NCI-H2107 treated with DMSO at 0.1 percent for 48 hours (cell line): ENCODE measurements around the gene MMP27.
"Not testable (repeated sequence)": the region's sequence is repeated elsewhere in the genome, so short reads cannot be mapped to it uniquely, and the experiment has no call there.

Source experiments
- DNase-seq: peaks from one replicate; lab custom pipeline; 2025; ENCODE audit not compliant: unreplicated experiment; lab: John Stamatoyannopoulos, UW

MMP27 gene, protein sequence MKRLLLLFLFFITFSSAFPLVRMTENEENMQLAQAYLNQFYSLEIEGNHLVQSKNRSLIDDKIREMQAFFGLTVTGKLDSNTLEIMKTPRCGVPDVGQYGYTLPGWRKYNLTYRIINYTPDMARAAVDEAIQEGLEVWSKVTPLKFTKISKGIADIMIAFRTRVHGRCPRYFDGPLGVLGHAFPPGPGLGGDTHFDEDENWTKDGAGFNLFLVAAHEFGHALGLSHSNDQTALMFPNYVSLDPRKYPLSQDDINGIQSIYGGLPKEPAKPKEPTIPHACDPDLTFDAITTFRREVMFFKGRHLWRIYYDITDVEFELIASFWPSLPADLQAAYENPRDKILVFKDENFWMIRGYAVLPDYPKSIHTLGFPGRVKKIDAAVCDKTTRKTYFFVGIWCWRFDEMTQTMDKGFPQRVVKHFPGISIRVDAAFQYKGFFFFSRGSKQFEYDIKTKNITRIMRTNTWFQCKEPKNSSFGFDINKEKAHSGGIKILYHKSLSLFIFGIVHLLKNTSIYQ

DNA sequence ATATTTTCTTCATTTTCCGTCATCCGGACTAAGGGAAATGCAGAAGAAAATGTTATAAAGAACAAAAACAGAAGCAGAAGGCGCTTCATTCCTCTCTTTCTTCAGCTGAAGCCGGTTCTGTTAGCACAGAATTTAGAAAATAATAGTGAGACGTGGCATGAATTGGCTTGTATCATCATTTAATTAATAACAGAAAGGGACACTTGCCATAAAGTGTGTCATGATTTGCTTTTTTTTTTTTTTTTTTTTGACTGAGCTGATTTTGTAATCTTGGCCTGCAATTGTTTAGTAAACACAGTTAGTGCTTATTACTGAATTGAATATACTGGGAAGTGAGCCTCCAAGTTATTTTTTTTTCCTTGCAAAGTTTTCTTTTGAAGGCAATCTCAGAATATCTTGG, at the start of gene MMP27:
MMP27 (minus strand) TSS at position 144 of the 400 bp plus-strand sequence; CDS start at position 89, 55 bp downstream.
- no peak for DNase-seq

- no peak for DNase-seq
These were observed 47.7 kb upstream of the MMP27 start for GRCh38 chr11:102753267-102753666.

DNA sequence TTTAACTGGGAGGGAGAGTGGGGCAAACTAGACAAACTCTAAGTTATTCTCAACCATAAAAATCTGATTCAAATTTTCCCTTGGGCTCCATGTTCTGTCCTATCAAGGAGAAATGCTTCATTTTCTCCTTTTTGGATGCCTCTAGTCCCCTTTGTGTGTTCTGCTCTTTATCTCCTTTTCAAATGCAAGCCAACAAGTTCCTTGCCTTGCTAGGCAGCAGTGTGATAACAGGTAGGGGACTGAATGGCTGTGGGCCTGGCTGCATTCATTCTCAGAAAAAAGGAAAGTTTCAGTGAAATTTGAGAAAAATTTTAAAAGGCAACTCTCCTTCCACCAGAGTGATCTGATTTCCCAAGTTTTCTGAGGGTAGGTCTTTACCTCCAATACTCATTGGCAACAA, 46.1 kb upstream of the MMP27 start:
- DNase-seq: no peak

DNA sequence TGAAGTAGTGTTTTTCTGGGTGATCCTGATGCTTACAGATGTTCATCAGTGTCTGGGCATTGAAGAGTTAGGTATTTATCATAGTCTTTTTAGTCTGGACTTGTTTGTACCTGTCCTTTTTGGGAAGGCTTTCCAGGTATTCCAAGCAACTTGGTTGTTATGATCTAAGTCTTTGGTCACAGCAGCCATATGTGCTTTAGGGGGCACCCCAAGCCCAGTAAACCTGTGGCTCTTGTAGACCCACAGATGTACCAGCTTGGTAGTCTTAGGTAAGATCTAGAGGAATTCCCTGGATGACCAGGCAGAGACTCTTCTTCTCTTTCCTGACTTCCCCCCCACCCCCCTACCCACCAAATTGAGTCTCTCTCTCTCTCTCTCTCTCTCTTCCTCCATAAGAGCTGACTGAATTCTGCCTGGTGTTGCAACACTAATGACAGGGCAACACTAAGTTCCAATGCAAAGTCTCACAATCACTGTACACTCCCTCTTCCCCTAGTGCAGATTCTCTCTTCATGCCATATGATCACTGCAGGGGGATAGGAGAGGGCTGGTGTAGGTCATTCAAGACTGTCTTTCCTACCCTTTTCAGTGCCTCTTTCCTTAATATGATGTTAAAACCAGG, 43.6 kb upstream of the MMP27 start:
- no peak for DNase-seq

DNA sequence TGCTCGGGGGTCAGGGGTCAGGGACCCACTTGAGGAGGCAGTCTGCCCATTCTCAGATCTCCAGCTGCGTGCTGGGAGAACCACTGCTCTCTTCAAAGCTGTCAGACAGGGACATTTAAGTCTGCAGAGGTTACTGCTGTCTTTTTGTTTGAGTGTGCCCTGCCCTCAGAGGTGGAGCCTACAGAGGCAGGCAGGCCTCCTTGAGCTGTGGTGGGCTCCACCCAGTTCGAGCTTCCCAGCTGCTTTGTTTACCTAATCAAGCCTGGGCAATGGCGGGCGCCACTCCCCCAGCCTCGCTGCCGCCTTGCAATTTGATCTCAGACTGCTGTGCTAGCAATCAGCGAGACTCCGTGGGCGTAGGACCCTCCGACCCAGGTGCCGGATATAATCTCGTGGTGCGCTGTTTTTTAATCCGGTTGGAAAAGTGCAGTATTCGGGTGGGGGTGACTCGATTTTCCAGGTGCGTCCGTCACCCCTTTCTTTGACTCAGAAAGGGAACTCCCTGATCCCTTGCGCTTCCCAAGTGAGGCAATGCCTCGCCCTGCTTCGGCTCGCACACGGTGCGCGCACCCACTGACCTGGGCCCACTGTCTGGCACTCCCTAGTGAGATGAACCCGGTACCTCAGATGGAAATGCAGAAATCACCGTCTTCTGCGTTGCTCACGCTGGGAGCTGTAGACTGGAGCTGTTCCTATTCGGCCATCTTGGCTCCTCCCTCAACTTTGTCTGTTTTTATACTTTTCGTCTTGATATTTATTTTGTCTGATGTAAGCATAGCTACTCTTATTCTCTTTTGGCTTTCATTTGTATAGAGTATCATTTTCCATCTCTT, 41.4 kb upstream of the MMP27 start:
- DNase-seq: not testable (repeated sequence)

GRCh38 chr11:102734650-102735049, 29.1 kb upstream of the MMP27 start:
- DNase-seq: no peak

GRCh38 chr11:102733232-102733875, 27.8 kb upstream of the MMP27 start:
- peak; percentile 17 for DNase-seq

- not testable (repeated sequence) for DNase-seq
These were observed 25.4 kb upstream of the MMP27 start for GRCh38 chr11:102730944-102731343.

DNA sequence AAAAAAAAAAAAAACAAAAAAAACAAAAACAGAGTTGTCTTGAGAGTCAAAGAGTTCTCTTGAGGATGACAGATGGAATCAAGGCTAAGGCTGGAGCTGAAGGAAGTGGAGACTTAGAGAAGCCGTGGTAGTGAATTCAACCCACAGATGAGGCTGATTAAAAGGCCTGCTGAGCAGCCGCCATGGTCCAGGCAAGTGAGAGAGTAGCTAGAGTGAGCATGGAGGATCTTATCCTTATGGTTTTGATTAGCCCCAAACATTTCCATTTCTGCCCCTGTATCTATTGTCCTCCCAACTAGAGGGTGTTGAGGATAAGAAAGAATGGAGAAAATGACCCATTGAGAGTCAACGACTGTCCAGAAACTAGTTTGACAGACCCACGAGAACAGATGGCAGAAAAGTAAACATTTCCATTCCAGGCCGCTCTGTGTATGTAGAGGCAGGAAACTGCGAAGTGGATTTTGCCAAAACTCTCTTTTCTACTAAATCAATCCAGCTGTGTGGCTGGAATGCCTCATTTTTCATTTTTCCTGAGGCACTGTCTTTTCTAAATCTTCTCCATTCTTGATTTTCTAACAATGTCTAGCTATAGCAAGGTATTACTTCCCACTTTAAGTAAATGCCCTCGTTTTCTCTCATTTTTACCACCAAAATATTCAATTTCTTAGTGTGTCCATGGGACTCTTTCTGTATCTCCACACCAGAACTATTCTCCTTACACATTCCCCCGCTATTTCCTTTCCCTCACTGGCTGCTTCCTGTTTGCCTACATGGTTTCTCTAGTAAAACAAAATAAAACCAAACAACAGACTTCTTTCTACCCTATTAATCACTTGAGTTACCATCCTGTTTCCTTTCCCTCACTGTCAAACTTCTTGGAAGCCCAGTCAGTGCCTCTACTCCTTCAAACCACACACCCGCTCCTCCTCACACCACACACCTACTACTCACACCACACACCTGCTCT, 24.6 kb upstream of the MMP27 start:
- DNase-seq: no peak

DNA sequence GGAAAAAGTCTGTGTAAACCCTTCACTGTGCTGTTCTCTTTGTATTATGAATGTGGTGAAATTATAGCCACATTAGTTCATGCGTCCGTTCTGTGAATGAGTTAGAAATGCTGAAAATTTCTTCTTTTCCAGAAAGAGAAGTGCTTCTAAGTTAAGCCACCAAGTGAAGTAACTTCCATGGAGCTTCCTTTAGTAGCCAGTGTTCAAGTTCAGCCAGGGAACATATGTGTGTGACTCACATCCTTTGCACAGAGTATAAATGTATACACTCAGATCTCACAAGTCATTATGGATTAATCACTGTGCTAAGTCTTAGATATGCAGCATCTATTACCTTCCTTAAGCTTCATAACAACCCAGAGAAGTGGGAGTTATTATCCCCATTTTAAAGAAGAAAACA, 22.3 kb upstream of the MMP27 start:
- no peak for DNase-seq

DNA sequence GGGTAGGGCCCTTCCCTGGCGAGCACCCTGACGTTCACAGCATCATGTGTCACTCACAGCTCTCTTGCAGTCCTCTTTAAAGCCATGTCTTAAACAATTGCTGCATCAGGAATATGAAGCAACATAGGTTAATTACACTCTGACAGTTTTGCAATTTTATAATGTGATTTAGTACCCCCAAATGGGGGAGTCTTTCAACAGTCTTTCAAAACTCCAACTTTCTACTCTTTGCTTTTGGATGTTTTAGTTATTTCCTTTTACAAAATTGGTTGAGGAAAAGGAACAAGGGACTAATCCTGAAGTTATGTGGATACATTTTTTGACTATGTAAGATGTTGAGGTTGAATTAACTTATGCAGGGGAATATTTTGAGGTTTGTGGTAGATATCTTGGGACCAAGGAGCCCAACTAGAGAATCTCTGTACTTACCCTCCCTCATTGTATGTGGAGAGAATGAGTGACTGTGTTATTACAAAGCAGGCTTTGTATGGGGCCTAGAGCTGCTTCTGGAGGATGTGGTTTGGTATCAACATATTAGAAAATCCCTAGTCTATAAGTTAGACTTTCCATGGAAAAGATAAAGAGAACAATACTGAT, 19.4 kb upstream of the MMP27 start, which contains the start of gene MMP8:
MMP8 (minus strand) TSS at position 51 of the 597 bp plus-strand sequence. CDS start 99 bp downstream, outside the sequence.
- DNase-seq: no peak

GRCh38 chr11:102722821-102723220, 17.3 kb upstream of the MMP27 start:
- DNase-seq: no peak

- DNase-seq: no peak
These were observed 14.2 kb upstream of the MMP27 start for GRCh38 chr11:102719620-102720277.

DNA sequence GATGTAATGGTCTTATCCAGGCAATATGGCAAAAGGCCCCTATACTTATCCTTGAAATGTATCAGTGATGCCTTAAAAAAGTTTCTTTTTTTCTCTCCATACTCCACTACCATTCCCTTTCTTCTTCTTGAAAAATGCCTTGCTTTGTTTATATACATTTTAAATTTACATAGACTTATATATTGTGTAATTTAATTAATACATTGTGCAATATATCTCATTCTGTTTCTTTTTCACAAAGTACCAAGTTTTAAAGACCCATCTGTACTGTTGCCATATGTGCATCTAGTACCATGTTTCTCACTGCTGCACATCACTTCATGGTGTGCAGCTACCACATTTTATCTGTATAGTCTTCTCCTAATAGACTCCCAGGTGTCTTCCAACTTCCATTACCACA, 11.7 kb upstream of the MMP27 start:
- DNase-seq: no peak

GRCh38 chr11:102716527-102716926, 11.0 kb upstream of the MMP27 start:
- no peak for DNase-seq

DNA sequence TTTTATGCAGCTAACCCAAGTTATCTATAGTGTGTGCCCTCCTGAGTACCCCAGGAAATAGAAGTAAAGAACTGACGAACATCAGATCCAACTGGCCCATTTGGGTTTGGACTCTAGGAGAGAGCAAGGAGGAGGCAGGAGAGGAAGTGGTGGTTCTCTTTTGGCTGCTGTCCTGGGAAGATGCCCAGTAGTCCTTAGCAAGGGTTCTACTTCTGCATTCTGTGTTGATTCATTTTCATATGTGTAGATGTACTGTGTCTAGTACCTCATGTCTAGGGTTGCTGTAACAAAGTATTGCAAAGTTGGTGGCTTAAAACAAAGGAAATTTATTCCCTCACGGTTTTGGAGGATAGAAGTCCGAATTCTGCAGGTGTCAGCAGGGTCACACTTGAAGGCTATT, 6.6 kb upstream of the MMP27 start:
- no peak for DNase-seq

DNA sequence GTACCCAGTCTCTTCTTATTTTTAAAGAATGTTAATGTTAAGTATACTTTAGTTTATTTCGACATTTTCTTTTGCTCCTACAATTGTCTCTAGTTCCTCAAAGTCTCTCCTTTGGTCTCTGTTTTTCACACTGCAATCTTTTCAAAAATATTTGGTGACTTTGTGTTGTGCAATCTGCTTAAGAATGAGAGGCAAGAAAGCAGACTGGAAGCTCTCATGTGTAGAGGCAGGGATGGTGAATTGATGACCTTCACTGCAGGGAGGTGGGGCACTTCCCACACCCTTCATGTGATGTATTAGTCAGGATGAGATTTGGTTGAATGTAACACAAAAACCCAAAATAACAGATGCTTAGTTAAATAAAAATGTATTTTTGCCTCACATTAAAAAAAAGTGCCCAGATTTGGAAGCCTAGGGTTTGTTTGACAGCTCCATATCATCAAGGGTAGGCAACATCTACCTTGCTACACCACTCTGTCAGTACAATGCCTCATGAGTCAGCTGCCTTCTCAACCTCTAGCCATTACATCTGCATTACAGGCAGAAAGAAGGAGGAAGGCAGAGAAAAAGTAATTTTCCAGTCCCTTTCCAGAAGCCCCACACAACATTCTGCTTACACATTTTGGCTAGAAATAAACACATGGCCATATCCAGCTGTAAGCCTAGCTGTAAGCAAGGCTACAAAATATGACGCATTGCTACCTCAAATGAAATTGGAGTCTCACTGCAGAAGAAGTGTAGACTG, 3.8 kb upstream of the MMP27 start:
- no peak for DNase-seq

GRCh38 chr11:102708654-102709053, 3.1 kb upstream of the MMP27 start:
- DNase-seq: no peak
